ENCODE data around the gene PIK3C2G. TPM values are rescaled to one million over a fixed set of nuclear protein-coding genes. Genes with fewer than 3 reads are reported as not detected.

The PIK3C2G gene
- polyA plus RNA-seq, 1 of the 3 experiments (the other 2 are of a cell fraction), result 0.02 TPM

DNA sequence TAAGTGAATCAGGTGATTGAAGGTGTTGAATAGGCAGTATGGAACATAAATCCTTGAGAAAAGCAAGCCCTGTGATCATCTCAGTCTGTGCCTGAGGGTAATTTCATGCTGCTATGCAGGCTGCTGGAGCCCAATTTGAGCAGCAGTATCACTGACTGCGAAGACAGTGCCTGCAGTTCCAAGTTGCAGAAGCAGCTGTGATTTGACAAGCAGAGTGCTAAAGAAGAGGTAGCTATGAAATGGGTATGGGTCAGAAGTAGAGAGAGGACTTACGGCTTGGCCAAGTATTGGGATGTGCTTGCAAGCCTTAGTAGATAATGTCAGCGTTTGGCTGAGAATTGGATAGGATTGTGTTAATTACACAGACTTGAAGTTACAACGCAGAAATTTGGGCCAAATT lies 22.5 kb downstream of the PIK3C2G start (continued):
- TF ChIP-seq MEF2A (IDR thresholded peaks at IDR 0.05; ENCODE audit: borderline replicate concordance, low read depth), result no peak
- no peak for TF ChIP-seq TEAD4 (IDR thresholded peaks at IDR 0.05; ENCODE audit: borderline replicate concordance, insufficient read depth)
- TF ChIP-seq, protein P1, sequence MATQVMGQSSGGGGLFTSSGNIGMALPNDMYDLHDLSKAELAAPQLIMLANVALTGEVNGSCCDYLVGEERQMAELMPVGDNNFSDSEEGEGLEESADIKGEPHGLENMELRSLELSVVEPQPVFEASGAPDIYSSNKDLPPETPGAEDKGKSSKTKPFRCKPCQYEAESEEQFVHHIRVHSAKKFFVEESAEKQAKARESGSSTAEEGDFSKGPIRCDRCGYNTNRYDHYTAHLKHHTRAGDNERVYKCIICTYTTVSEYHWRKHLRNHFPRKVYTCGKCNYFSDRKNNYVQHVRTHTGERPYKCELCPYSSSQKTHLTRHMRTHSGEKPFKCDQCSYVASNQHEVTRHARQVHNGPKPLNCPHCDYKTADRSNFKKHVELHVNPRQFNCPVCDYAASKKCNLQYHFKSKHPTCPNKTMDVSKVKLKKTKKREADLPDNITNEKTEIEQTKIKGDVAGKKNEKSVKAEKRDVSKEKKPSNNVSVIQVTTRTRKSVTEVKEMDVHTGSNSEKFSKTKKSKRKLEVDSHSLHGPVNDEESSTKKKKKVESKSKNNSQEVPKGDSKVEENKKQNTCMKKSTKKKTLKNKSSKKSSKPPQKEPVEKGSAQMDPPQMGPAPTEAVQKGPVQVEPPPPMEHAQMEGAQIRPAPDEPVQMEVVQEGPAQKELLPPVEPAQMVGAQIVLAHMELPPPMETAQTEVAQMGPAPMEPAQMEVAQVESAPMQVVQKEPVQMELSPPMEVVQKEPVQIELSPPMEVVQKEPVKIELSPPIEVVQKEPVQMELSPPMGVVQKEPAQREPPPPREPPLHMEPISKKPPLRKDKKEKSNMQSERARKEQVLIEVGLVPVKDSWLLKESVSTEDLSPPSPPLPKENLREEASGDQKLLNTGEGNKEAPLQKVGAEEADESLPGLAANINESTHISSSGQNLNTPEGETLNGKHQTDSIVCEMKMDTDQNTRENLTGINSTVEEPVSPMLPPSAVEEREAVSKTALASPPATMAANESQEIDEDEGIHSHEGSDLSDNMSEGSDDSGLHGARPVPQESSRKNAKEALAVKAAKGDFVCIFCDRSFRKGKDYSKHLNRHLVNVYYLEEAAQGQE (IDR thresholded peaks at IDR 0.05; ENCODE audit: low read depth, low read length), result no peak
- TF ChIP-seq IRF3 (IDR thresholded peaks at IDR 0.05; ENCODE audit: low read depth, low read length), result no peak
- no peak for TF ChIP-seq NFIC (IDR thresholded peaks at IDR 0.05; ENCODE audit: borderline replicate concordance)
- TF ChIP-seq FOXJ3 (CRISPR knock-in tag; IDR thresholded peaks at IDR 0.05), result no peak

DNA sequence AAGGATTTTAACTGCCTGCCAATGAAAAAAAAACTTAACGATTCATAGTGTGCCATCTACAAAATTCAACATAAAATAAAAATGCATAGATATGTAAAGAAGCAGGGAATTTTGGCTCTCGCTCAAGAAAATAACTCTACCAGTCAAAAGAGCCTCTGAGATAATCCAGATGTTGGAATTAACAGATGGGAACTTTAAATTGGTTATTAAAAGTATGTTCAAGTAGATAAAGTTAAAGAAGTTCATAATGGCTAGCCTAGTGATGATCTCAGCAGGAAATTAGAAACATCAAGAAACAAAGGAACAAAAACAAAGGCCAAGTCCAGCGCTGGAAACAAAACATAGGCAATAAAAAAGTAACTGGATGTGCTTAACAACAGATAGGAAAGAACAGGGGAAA lies 23.1 kb downstream of the PIK3C2G start:
- no peak overlapping the region for H3K4me3 ChIP-seq (ENCODE audit: low read depth in 2 of 2, low read length in 1 of 2)
- no peak for TF ChIP-seq MEF2A (IDR thresholded peaks at IDR 0.05; ENCODE audit: borderline replicate concordance, low read depth)
- 0 out of 2 replicates have a peak, but pooled peaks have one; percentile 9 for TF ChIP-seq TCF12 (IDR thresholded peaks at IDR 0.05)
- H3K27ac ChIP-seq (ENCODE audit: low read depth in 2 of 2, low read length in 1 of 2), result peak overlapping the region in 1 of 2 experiments; percentile 90; a peak in 2 of 4 replicates
- ChIA-PET POLR2A (no interaction called here), CTCF (interaction anchor here (0.8 kb wide), 1 partner anchor 34 kb away, joined by 3 read pairs; no protein-coding TSS in a partner anchor)
- H3K9me3 ChIP-seq, result 0 out of 2 replicates have a peak, but pooled peaks cover 12% of the 10 kb centered on the region
- H3K4me1 ChIP-seq (ENCODE audit: control insufficient read depth in 1 of 2, insufficient read depth in 2 of 2, low read depth in 1 of 2, low read length in 1 of 2), result no peaks in the 10 kb centered on the region; a peak in 2 of 4 replicates
- no peaks in the 10 kb centered on the region for H4K20me1 ChIP-seq (ENCODE audit: insufficient read depth)
- DNase-seq, result no peak
- H3K36me3 ChIP-seq (replicated peaks in 1 of 2; ENCODE audit: control insufficient read depth in 1 of 2, insufficient read depth in 2 of 2, low read length in 1 of 2), result no peaks in the 10 kb centered on the region
- H3K27me3 ChIP-seq (ENCODE audit: insufficient read depth), result no peaks in the 10 kb centered on the region
- 3% methylated on average over 3 of the region's 3 CpGs for WGBS (ENCODE audit: low lambda C conversion rate)
- no peaks in the 10 kb centered on the region for H3K79me2 ChIP-seq (ENCODE audit: insufficient read depth)
- 0 out of 2 replicates have a peak, but pooled peaks cover 4% of the 10 kb centered on the region for H3K9me2 ChIP-seq
- no peak overlapping the region for H3K4me2 ChIP-seq
- H2AFZ ChIP-seq (ENCODE audit: low read depth), result no peak overlapping the region
- peaks cover 7% of the 10 kb centered on the region for H3F3A ChIP-seq (replicated peaks; ENCODE audit: insufficient read depth)
- no peak overlapping the region for H3K9ac ChIP-seq

DNA sequence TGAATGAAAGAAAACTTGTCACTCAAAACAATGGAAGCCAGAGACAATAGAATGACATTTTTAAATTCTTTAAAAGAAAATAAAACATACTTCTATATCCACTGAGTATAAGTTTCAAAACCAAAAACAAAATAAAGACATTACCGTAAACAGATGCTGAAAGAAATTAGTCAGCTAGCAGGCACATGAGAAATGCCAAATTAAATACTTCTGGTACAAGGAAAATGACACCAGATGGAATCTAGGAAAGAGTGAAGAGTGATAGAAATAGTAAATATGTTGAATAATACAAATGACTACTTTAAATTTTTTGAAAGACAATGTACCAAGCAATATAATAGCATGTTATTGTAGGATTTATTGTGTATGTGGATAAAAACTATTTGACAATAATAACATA lies 23.8 kb downstream of the PIK3C2G start:
- ChIA-PET CTCF (no interaction called here), POLR2A (no interaction called here)
- Histone ChIP-seq H3K9me2 (0 out of 2 replicates have a peak, but pooled peaks cover 4% of the 10 kb centered on the region), H3K4me3 (ENCODE audit: low read depth in 2 of 2, low read length in 1 of 2) (no peak overlapping the region), H3K27me3 (ENCODE audit: insufficient read depth) (no peaks in the 10 kb centered on the region), H3K4me2 (no peak overlapping the region), H3K36me3 (replicated peaks in 1 of 2; ENCODE audit: control insufficient read depth in 1 of 2, insufficient read depth in 2 of 2, low read length in 1 of 2) (no peaks in the 10 kb centered on the region), H3K27ac (ENCODE audit: low read depth in 2 of 2, low read length in 1 of 2) (peak overlapping the region in 1 of 2 experiments; percentile 90; a peak in 1 of 4 replicates), H2AFZ (ENCODE audit: low read depth) (no peak overlapping the region), H3K9ac (no peak overlapping the region), H3K9me3 (0 out of 2 replicates have a peak, but pooled peaks cover 12% of the 10 kb centered on the region), H3K4me1 (ENCODE audit: control insufficient read depth in 1 of 2, insufficient read depth in 2 of 2, low read depth in 1 of 2, low read length in 1 of 2) (no peaks in the 10 kb centered on the region; a peak in 2 of 4 replicates), H3F3A (replicated peaks; ENCODE audit: insufficient read depth) (peaks cover 7% of the 10 kb centered on the region), H4K20me1 (ENCODE audit: insufficient read depth) (no peaks in the 10 kb centered on the region), H3K79me2 (ENCODE audit: insufficient read depth) (no peaks in the 10 kb centered on the region)
- WGBS (ENCODE audit: low lambda C conversion rate), result 0% methylated on average over 1 of the region's 1 CpG
- no peak for DNase-seq
- no peak for TF ChIP-seq MEF2A (IDR thresholded peaks at IDR 0.05; ENCODE audit: borderline replicate concordance, low read depth)
- TF ChIP-seq TCF12 (IDR thresholded peaks at IDR 0.05), result no peak
- TF ChIP-seq NFIC (IDR thresholded peaks at IDR 0.05; ENCODE audit: borderline replicate concordance), result no peak
- TF ChIP-seq CTCF (IDR thresholded peaks at IDR 0.05), result no peak
- no peak for TF ChIP-seq GABPA (IDR thresholded peaks at IDR 0.05; ENCODE audit: low read depth)
- no peak for TF ChIP-seq SIN3A (IDR thresholded peaks at IDR 0.05; ENCODE audit: borderline replicate concordance, low read depth, low read length)
- no peak for TF ChIP-seq MAX (IDR thresholded peaks at IDR 0.05; ENCODE audit: low read depth)
- TF ChIP-seq NRF1 (IDR thresholded peaks at IDR 0.05; ENCODE audit: low read depth, low read length), result no peak
- TF ChIP-seq MXI1 (IDR thresholded peaks at IDR 0.05; ENCODE audit: low read depth, low read length), result no peak
- no peak for TF ChIP-seq USF2 (IDR thresholded peaks at IDR 0.05; ENCODE audit: borderline replicate concordance, low read depth, low read length)
- TF ChIP-seq, protein P2, sequence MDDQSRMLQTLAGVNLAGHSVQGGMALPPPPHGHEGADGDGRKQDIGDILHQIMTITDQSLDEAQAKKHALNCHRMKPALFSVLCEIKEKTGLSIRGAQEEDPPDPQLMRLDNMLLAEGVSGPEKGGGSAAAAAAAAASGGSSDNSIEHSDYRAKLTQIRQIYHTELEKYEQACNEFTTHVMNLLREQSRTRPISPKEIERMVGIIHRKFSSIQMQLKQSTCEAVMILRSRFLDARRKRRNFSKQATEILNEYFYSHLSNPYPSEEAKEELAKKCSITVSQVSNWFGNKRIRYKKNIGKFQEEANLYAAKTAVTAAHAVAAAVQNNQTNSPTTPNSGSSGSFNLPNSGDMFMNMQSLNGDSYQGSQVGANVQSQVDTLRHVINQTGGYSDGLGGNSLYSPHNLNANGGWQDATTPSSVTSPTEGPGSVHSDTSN (IDR thresholded peaks at IDR 0.05), result no peak

Measured in SK-N-SH (cell line).